H1 (cell line): Measurements from ENCODE around the gene POLR2J.
"Not testable (repeated sequence)": the region's sequence is repeated elsewhere in the genome, so short reads cannot be mapped to it uniquely, and the experiment has no call there.

Source experiments
- ASH2L ChIP-seq: fragments of 200-600, 300-600 bp; sonication (generic); IDR thresholded peaks from one replicate; pipeline ENCODE4 v1.7.1; 2017; ENCODE audit warnings: low read length
- CEBPB ChIP-seq: IDR thresholded peaks from 2 replicates; pipeline ENCODE4 v1.6.1; 2012; ENCODE audit warnings: low read depth, low read length
- CTCF ChIP-seq, 3 experiments: IDR thresholded peaks; 1 replicate in 2 of 3; 2 replicates in 1 of 3; pipeline versions ENCODE4 v1.5.1 to v1.6.1; 2011; ENCODE audit warnings: low read length in 3 of 3, mild to moderate bottlenecking in 3 of 3, inconsistent platforms in 2 of 3, low read depth in 1 of 3, moderate library complexity in 1 of 3; ENCODE audit not compliant: insufficient read depth in 1 of 3; ENCODE audit errors: control extremely low read depth in 1 of 3
- EP300 ChIP-seq, 2 experiments: IDR thresholded peaks; 1 replicate in 1 of 2; 2 replicates in 1 of 2; pipeline ENCODE4 v1.6.1; 2011 to 2012; ENCODE audit warnings: low read depth in 2 of 2, low read length in 2 of 2, mild to moderate bottlenecking in 2 of 2, borderline replicate concordance in 1 of 2, inconsistent platforms in 1 of 2, moderate library complexity in 1 of 2
- EZH2 ChIP-seq: fragments of 200-600 bp; sonication (generic); IDR thresholded peaks from 2 replicates; pipeline ENCODE4 v1.7.1; 2012; ENCODE audit warnings: low read depth, mild to moderate bottlenecking, moderate library complexity, low read length, inconsistent platforms; ENCODE audit not compliant: severe bottlenecking
- MAX ChIP-seq: IDR thresholded peaks from 2 replicates; pipeline ENCODE4 v1.6.1; 2012; ENCODE audit warnings: inconsistent platforms
- POLR2A ChIP-seq, 2 experiments: IDR thresholded peaks; 1 replicate in 1 of 2; 2 replicates in 1 of 2; pipeline ENCODE4 v1.6.1; 2011; ENCODE audit warnings: low read depth in 2 of 2, low read length in 2 of 2, mild to moderate bottlenecking in 2 of 2; ENCODE audit errors: control extremely low read depth in 1 of 2
- SP1 ChIP-seq: IDR thresholded peaks from 2 replicates; pipeline ENCODE4 v1.6.1; 2011; ENCODE audit warnings: low read depth, low read length

- TF ChIP-seq CTCF (IDR thresholded peaks at IDR 0.05; ENCODE audit: control extremely low read depth in 1 of 3, insufficient read depth in 1 of 3, low read depth in 1 of 3, low read length in 3 of 3); MAX; EP300 (IDR thresholded peaks at IDR 0.05; ENCODE audit: borderline replicate concordance in 1 of 2, low read depth in 2 of 2, low read length in 2 of 2); SP1; POLR2A (IDR thresholded peaks at IDR 0.05; ENCODE audit: control extremely low read depth in 1 of 2, low read depth in 2 of 2, low read length in 2 of 2); EZH2; ASH2L; CEBPB: not testable (repeated sequence)
Observed at GRCh38 chr7:102527822-102528793, 49.4 kb upstream of the POLR2J start.
